ENCODE results near the gene ICOSLG. TPM values are rescaled to one million over a fixed set of nuclear protein-coding genes. Genes with fewer than 3 reads are reported as not detected.

Gene ICOSLG
- polyA plus RNA-seq, 3 donors: 0.47 to 9.0 (median 1.3) TPM

DNA sequence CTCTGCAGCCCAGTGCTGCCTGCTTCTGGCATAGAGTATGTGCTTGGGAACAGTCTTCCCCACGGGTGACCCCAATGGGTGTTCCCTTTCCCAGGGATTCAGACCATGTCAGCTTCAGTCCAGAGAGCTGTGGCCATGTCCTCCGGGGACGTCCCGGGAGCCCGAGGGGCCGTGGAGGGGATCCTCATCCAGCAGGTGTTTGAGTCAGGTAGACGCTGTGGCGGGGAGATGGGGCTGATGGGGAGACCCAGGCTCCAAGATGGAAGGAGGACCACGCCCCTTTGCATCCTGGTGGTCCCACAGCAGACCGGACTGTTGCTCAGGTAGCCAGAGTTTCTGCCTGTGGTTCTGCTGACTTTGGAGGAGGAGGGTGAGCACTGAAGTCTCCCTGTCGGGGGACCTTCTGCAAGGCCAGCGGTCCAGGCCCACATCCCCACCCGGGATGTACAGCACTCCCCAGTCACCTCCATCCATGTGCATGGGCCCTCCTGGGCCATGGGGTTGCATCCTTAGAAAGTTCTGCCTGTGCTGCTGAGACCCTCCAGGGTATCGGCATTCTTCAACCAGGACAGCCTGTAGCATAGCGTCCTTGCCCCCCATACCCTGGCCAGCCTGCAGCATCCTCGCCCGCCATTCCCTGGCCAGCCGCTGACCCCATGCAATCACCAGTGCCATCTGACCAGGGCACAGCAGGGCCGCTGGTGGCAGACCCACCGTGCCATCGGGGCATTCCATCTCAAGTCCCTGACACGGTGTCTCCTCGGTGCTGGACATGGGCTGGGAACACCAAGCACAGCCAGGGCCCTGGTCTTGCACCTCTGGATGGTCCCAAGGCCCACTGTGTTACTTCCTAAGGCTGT is 47.7 kb upstream of the ICOSLG start:
- Histone ChIP-seq H3K9me3 (replicated peaks in 1 of 2; ENCODE audit: control insufficient read depth in 1 of 2, insufficient read depth in 1 of 2, low read length in 2 of 2) (no peaks in the 10 kb centered on the region), H3K36me3 (replicated peaks in 1 of 2; ENCODE audit: control insufficient read depth in 1 of 2, insufficient read depth in 2 of 2, low read length in 2 of 2) (no peaks in the 10 kb centered on the region), H2AFZ (ENCODE audit: insufficient read depth, low read depth, low read length, poor library complexity, severe bottlenecking) (no peak overlapping the region), H4K20me1 (ENCODE audit: insufficient read depth, low read length) (no peaks in the 10 kb centered on the region), H3K27me3 (ENCODE audit: control insufficient read depth in 2 of 2, insufficient read depth in 2 of 2, low read length in 2 of 2) (peaks cover 0 to 3% of the 10 kb centered on the region in 2 donors), H3K9ac (ENCODE audit: insufficient read depth, low read length, poor library complexity, severe bottlenecking) (no peak overlapping the region), H3K4me2 (replicated peaks; ENCODE audit: extremely low read depth, low read length, poor library complexity, severe bottlenecking) (no peak overlapping the region), H3K4me1 (ENCODE audit: control insufficient read depth in 1 of 2, insufficient read depth in 2 of 2, low read length in 2 of 2) (no peaks in the 10 kb centered on the region), H3K79me2 (ENCODE audit: insufficient read depth, low read length) (no peaks in the 10 kb centered on the region), H3K4me3 (replicated peaks in 1 of 3; ENCODE audit: low read depth in 2 of 3, low read length in 3 of 3) (no peak overlapping the region), H3K27ac (ENCODE audit: low read depth in 1 of 2, low read length in 2 of 2) (no peak overlapping the region)
- intact Hi-C loops (cut with micrococcal nuclease): no loop called here
- TF ChIP-seq, protein P1, sequence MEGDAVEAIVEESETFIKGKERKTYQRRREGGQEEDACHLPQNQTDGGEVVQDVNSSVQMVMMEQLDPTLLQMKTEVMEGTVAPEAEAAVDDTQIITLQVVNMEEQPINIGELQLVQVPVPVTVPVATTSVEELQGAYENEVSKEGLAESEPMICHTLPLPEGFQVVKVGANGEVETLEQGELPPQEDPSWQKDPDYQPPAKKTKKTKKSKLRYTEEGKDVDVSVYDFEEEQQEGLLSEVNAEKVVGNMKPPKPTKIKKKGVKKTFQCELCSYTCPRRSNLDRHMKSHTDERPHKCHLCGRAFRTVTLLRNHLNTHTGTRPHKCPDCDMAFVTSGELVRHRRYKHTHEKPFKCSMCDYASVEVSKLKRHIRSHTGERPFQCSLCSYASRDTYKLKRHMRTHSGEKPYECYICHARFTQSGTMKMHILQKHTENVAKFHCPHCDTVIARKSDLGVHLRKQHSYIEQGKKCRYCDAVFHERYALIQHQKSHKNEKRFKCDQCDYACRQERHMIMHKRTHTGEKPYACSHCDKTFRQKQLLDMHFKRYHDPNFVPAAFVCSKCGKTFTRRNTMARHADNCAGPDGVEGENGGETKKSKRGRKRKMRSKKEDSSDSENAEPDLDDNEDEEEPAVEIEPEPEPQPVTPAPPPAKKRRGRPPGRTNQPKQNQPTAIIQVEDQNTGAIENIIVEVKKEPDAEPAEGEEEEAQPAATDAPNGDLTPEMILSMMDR (IDR thresholded peaks at IDR 0.05): no peak
- H3K4me1 Mint-ChIP-seq: peaks cover 3% of the 10 kb centered on the region
- peaks cover 0 to 6% (median 0%) of the 10 kb centered on the region in 7 donors for H3K9me3 Mint-ChIP-seq
- DNase-seq: no peak
- no peaks in the 10 kb centered on the region for H3K36me3 Mint-ChIP-seq
- peak overlapping the region in 1 of 7 donors; percentile 31 for H3K27ac Mint-ChIP-seq
- no peak overlapping the region for H3K4me3 Mint-ChIP-seq
- WGBS (ENCODE audit: insufficient coverage): 95% methylated on average over 23 of the region's 23 CpGs
- H3K27me3 Mint-ChIP-seq (ENCODE audit: low read depth in 3 of 3): peaks cover 8 to 34% (median 11%) of the 10 kb centered on the region in 3 donors

DNA sequence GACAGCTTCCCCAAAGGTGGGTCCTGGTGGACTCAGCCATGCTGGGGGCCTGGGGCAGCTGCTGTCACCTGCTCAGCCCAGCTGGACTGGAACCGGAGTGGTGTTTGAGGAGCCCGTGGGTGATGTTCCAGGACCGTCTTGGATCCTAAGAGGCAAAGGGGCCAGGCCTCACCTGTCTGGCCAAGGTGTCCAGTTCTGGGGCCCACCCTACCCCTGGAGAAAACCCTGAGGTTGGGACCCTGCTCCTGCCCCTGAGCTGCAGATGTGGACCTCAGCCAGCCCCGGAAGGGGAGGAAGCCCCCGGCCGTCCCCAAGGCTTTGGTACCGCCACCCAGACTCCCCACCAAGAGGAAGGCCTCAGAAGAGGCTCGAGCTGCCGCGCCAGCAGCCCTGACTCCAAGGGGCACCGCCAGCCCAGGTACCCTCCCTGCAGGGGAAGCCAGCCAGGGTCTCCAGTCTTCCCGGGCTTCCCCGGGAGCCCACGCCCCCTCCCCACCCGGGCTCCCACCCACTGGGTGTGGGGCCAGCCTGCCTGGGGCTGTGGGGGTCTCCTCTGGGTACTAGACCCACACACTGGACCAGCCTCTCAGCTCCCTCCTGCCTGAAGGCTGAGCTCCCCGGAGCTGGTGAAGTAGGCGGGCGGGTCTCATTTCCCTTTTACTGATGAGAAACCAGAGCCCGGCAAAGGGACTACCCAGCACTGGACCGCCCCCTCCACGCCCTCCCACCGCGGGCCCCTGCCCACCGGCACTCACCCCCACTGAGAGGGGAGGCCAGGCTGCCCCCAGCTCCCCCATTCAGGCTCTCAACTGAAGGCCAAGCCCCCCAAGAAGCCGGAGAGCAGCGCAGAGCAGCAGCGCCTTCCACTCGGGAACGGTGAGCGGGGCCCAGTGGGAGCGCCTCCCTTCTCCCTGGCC is 46.2 kb upstream of the ICOSLG start:
- Mint-ChIP-seq H3K27me3 (ENCODE audit: low read depth in 3 of 3) (peaks cover 10 to 43% (median 11%) of the 10 kb centered on the region in 3 donors), H3K9me3 (peaks cover 0 to 6% (median 0%) of the 10 kb centered on the region in 7 donors), H3K36me3 (no peaks in the 10 kb centered on the region), H3K4me1 (peaks cover 12% of the 10 kb centered on the region), H3K4me3 (no peak overlapping the region), H3K27ac (no peak overlapping the region)
- Histone ChIP-seq H3K79me2 (ENCODE audit: insufficient read depth, low read length) (no peaks in the 10 kb centered on the region), H3K4me1 (ENCODE audit: control insufficient read depth in 1 of 2, insufficient read depth in 2 of 2, low read length in 2 of 2) (no peaks in the 10 kb centered on the region), H3K27me3 (ENCODE audit: control insufficient read depth in 2 of 2, insufficient read depth in 2 of 2, low read length in 2 of 2) (peaks cover 0 to 3% of the 10 kb centered on the region in 2 donors), H3K36me3 (replicated peaks in 1 of 2; ENCODE audit: control insufficient read depth in 1 of 2, insufficient read depth in 2 of 2, low read length in 2 of 2) (no peaks in the 10 kb centered on the region), H3K27ac (ENCODE audit: low read depth in 1 of 2, low read length in 2 of 2) (no peak overlapping the region), H4K20me1 (ENCODE audit: insufficient read depth, low read length) (no peaks in the 10 kb centered on the region), H3K4me3 (replicated peaks in 1 of 3; ENCODE audit: low read depth in 2 of 3, low read length in 3 of 3) (no peak overlapping the region), H3K9ac (ENCODE audit: insufficient read depth, low read length, poor library complexity, severe bottlenecking) (no peak overlapping the region), H2AFZ (ENCODE audit: insufficient read depth, low read depth, low read length, poor library complexity, severe bottlenecking) (no peak overlapping the region), H3K4me2 (replicated peaks; ENCODE audit: extremely low read depth, low read length, poor library complexity, severe bottlenecking) (no peak overlapping the region), H3K9me3 (replicated peaks in 1 of 2; ENCODE audit: control insufficient read depth in 1 of 2, insufficient read depth in 1 of 2, low read length in 2 of 2) (no peaks in the 10 kb centered on the region)
- DNase-seq: no peak
- intact Hi-C loops (cut with micrococcal nuclease): no loop called here
- TF ChIP-seq, protein P1 (IDR thresholded peaks at IDR 0.05): no peak
- WGBS (ENCODE audit: insufficient coverage): 81% methylated on average over 31 of the region's 31 CpGs

Data from CD14-positive monocyte (primary cell).